IgD-negative memory B cell (primary cell): Measurements from ENCODE around the gene MLIP. TPM values are rescaled to one million over a fixed set of nuclear protein-coding genes. Genes with fewer than 3 reads are reported as not detected.

ENCODE experiments used
- polyA plus RNA-seq: library from polyadenylated mRNA; unstranded; fragments of 300-500 nt; fragmentation: Illumina TruSeq; gene quantifications from one replicate; pipeline ENCODE4 v1.2.3, GENCODE V29; 2021

The MLIP gene
- polyA plus RNA-seq, 1 donor from 2014 or later, result not detected

Other genes with a start within 250 kb of the MLIP start
- not detected for gene TINAG, start 197.0 kb downstream of the MLIP start, polyA plus RNA-seq